OCI-LY7 (cell line): ENCODE measurements around the gene CDH23. TPM values are rescaled to one million over a fixed set of nuclear protein-coding genes. Genes with fewer than 3 reads are reported as not detected.

Experiments
- BruUV-seq: library from RNA; stranded (reverse); fragments of 400-500 nt; replicated peaks from 2 replicates; lab custom pipeline; 2021; lab: Mats Ljungman, UMichigan
- CTCF ChIA-PET: fragments of 300-600 bp; sonication (Branson Sonifier 250); formaldehyde crosslinking; loops from one replicate; lab custom pipeline; 2022; ENCODE audit warnings: antibody characterized with exemption; ENCODE audit not compliant: unreplicated experiment; lab: Charles Lee
- POLR2A ChIA-PET: fragments of 300-600 bp; sonication (Branson Sonifier 250); formaldehyde crosslinking; loops from one replicate; lab custom pipeline; 2022; ENCODE audit warnings: antibody characterized with exemption; lab: Charles Lee
- DNase-seq: peaks from one replicate; pipeline ENCODE4 v3.0.0-alpha.2; 2015; ENCODE audit warnings: low spot score
- H2AFZ ChIP-seq: fragments of 200-600 bp; sonication (generic), shearing (Covaris generic); 2 replicates; pipeline ENCODE4 v1.6.1; 2014; ENCODE audit warnings: mild to moderate bottlenecking, antibody characterized with exemption, low read length, moderate library complexity
- H3K27ac ChIP-seq: fragments of 200-600 bp; sonication (generic); 2 replicates; pipeline ENCODE4 v1.5.1; 2014; ENCODE audit warnings: mixed run types, low read depth, mild to moderate bottlenecking, moderate library complexity, low read length, inconsistent platforms; ENCODE audit not compliant: poor library complexity, severe bottlenecking
- H3K36me3 ChIP-seq: fragments of 200-600 bp; sonication (generic); 2 replicates; pipeline ENCODE4 v1.6.1; 2014; ENCODE audit warnings: mild to moderate bottlenecking, antibody characterized with exemption, low read length, moderate library complexity, mixed read lengths; ENCODE audit not compliant: insufficient read depth
- H3K4me1 ChIP-seq: fragments of 200-600 bp; sonication (generic); 2 replicates; pipeline ENCODE4 v1.5.1; 2014; ENCODE audit warnings: mild to moderate bottlenecking, low read length; ENCODE audit not compliant: insufficient read depth, poor library complexity, severe bottlenecking
- H3K4me2 ChIP-seq: fragments of 200-600 bp; sonication (generic); 2 replicates; pipeline ENCODE4 v1.6.1; 2014; ENCODE audit warnings: mild to moderate bottlenecking, low read length
- H3K4me3 ChIP-seq: fragments of 200-600 bp; sonication (generic); 2 replicates; pipeline ENCODE4 v1.5.1; 2014; ENCODE audit warnings: mild to moderate bottlenecking, low read depth, low read length; ENCODE audit not compliant: poor library complexity, severe bottlenecking
- H3K79me2 ChIP-seq: fragments of 200-600 bp; sonication (generic); 2 replicates; pipeline ENCODE4 v1.6.1; 2016; ENCODE audit warnings: low read depth, mild to moderate bottlenecking, low read length, moderate library complexity, mixed read lengths; ENCODE audit not compliant: insufficient read depth
- H3K9me2 ChIP-seq: fragments of 200-600 bp; sonication (generic); 2 replicates; pipeline ENCODE4 v1.6.1; 2016; ENCODE audit warnings: mild to moderate bottlenecking, low read length, mixed read lengths; ENCODE audit not compliant: insufficient read depth
- H3K9me3 ChIP-seq: fragments of 200-600 bp; sonication (generic); 2 replicates; pipeline ENCODE4 v1.6.1; 2014; ENCODE audit warnings: mild to moderate bottlenecking, mixed run types, low read length, mixed read lengths
- H4K20me1 ChIP-seq: fragments of 200-600 bp; sonication (generic); 2 replicates; pipeline ENCODE4 v1.6.1; 2014; ENCODE audit warnings: mild to moderate bottlenecking, antibody characterized with exemption, low read length, moderate library complexity, mixed read lengths; ENCODE audit not compliant: insufficient read depth
- EZH2phosphoT487 ChIP-seq: fragments of 200-600 bp; sonication (generic); IDR thresholded peaks from 2 replicates; pipeline ENCODE4 v1.6.1; 2018; ENCODE audit warnings: low read depth, borderline replicate concordance, mild to moderate bottlenecking, mixed run types, antibody characterized with exemption, low read length, moderate library complexity, mixed read lengths
- intact Hi-C: fragments of 100-400 bp; cut with micrococcal nuclease; formaldehyde crosslinking; loops from one replicate; pipeline ENCODE4 v1.10.0; 2022; ENCODE audit not compliant: unreplicated experiment
- total RNA-seq, 2 experiments: library from RNA; depleted of rRNA in 1 of 2; stranded (reverse); fragments of >200 nt in 1 of 2; shearing (Covaris generic) in 1 of 2; gene quantifications; 2 replicates each; pipeline ENCODE4 v1.2.3, GENCODE V29; 2014 to 2022
- TF ChIP-seq, protein P1 (sequence below): fragments of 200-600 bp; sonication (generic); conservative IDR thresholded peaks from 2 replicates; pipeline ENCODE4 v1.5.1; 2014; ENCODE audit warnings: mild to moderate bottlenecking, antibody characterized with exemption, low read length, moderate library complexity, mixed read lengths

The CDH23 gene
- total RNA-seq, 2 experiments from 2014 or later = 0.92 to 9.9 TPM

DNA sequence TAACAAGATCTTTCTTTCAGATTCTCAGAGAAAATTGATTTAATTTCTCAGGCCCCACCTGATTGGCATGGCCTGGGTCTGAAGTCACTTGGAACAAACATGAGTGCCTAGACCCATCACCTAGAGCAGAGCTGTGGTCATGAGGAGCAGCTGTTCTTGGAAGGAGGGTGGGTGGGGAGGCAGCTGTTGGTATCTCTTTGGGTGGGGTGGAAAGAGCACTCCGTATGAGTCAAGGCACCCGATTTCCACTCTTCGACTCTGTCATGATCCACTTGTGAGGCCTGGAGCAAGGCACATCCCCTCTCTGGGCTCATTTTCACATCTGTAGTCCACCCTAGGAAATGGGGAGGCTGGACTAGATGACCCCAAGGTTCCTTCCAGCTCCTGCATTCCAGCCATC, 166.2 kb downstream of the CDH23 start:
- DNase-seq = no peak
- no peak for TF ChIP-seq EZH2phosphoT487
- TF ChIP-seq, protein P1, sequence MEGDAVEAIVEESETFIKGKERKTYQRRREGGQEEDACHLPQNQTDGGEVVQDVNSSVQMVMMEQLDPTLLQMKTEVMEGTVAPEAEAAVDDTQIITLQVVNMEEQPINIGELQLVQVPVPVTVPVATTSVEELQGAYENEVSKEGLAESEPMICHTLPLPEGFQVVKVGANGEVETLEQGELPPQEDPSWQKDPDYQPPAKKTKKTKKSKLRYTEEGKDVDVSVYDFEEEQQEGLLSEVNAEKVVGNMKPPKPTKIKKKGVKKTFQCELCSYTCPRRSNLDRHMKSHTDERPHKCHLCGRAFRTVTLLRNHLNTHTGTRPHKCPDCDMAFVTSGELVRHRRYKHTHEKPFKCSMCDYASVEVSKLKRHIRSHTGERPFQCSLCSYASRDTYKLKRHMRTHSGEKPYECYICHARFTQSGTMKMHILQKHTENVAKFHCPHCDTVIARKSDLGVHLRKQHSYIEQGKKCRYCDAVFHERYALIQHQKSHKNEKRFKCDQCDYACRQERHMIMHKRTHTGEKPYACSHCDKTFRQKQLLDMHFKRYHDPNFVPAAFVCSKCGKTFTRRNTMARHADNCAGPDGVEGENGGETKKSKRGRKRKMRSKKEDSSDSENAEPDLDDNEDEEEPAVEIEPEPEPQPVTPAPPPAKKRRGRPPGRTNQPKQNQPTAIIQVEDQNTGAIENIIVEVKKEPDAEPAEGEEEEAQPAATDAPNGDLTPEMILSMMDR = no peak
- BruUV-seq = no TSS peak
- H3K4me3 ChIP-seq = no peak overlapping the region
- CTCF ChIA-PET = no interaction called here
- H3K36me3 ChIP-seq = no peaks in the 10 kb centered on the region
- POLR2A ChIA-PET = interaction anchor here (0.6 kb wide), 1 partner anchor 77 kb away, joined by 3 read pairs; no protein-coding TSS in a partner anchor
- no peak overlapping the region for H3K4me2 ChIP-seq
- no peaks in the 10 kb centered on the region for H3K9me2 ChIP-seq
- H3K9me3 ChIP-seq = no peaks in the 10 kb centered on the region
- intact Hi-C loops = no loop called here
- H3K27ac ChIP-seq = no peak overlapping the region
- H2AFZ ChIP-seq = no peak overlapping the region
- no peaks in the 10 kb centered on the region for H3K79me2 ChIP-seq
- H3K4me1 ChIP-seq = no peaks in the 10 kb centered on the region
- no peaks in the 10 kb centered on the region for H4K20me1 ChIP-seq

DNA sequence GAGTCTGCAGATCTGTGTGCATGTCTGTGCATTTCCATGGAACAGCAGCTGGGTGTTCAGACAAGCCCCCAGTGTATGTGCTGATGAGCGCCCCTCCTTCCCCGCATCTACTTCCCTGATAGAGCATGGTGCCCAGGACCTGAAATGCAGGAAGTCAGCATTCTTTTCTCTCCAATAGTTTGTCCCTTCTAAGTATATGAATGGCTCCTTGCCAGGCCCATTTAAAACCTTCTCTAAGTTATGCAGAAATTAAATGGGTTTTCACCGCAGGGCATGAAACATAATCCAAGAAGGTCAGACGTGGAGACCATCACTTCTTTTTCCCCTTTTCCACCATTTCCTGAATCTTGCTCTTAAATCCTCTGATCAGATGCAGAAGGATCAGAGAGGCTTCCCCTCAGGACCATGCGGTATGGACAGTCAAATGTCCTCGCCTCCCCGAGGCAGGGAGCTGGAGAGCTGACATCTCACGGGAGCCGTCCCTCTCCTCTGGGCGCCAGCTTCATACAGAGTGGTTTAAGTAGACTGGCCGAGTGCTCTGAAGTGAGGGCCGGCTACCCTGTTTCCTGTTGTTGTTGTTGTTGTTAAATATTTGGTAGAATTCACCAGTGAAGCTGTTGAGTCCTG, 167.6 kb downstream of the CDH23 start:
- H3K27ac ChIP-seq = no peak overlapping the region
- H3K79me2 ChIP-seq = no peaks in the 10 kb centered on the region
- ChIA-PET POLR2A (interaction anchor here (0.7 kb wide), 1 partner anchor 452 kb away, joined by 5 read pairs; no protein-coding TSS in a partner anchor), CTCF (no interaction called here)
- TF ChIP-seq, protein P1 = no peak
- TF ChIP-seq EZH2phosphoT487 = no peak
- no peak overlapping the region for H3K4me3 ChIP-seq
- no peaks in the 10 kb centered on the region for H3K4me1 ChIP-seq
- BruUV-seq = no TSS peak
- intact Hi-C loops = no loop called here
- no peaks in the 10 kb centered on the region for H3K9me3 ChIP-seq
- no peak overlapping the region for H2AFZ ChIP-seq
- no peak overlapping the region for H3K4me2 ChIP-seq
- no peaks in the 10 kb centered on the region for H3K36me3 ChIP-seq
- no peaks in the 10 kb centered on the region for H4K20me1 ChIP-seq
- no peak for DNase-seq
- H3K9me2 ChIP-seq = no peaks in the 10 kb centered on the region

- no peaks in the 10 kb centered on the region for H3K79me2 ChIP-seq
- no peaks in the 10 kb centered on the region for H3K4me1 ChIP-seq
- no peaks in the 10 kb centered on the region for H3K9me2 ChIP-seq
- H3K36me3 ChIP-seq = no peaks in the 10 kb centered on the region
- no TSS peak for BruUV-seq
- no peaks in the 10 kb centered on the region for H3K9me3 ChIP-seq
- no peak overlapping the region for H3K27ac ChIP-seq
- DNase-seq = no peak
- TF ChIP-seq, protein P1 = no peak
- no peak for TF ChIP-seq EZH2phosphoT487
- intact Hi-C loops = no loop called here
- ChIA-PET POLR2A (no interaction called here), CTCF (no interaction called here)
- H3K4me2 ChIP-seq = no peak overlapping the region
- no peaks in the 10 kb centered on the region for H4K20me1 ChIP-seq
- no peak overlapping the region for H3K4me3 ChIP-seq
- H2AFZ ChIP-seq = no peak overlapping the region
These were observed 168.7 kb downstream of the CDH23 start for GRCh38 chr10:71565284-71566000.
